ENCODE data around the gene MYL12B. TPM values are rescaled to one million over a fixed set of nuclear protein-coding genes. Genes with fewer than 3 reads are reported as not detected.

Gene MYL12B
- total RNA-seq, 4 donors from 2014 or later = 362 to 430 (median 386) TPM

- peaks cover 0 to 5% (median 0%) of the 10 kb centered on the region in 3 donors for H3K4me1 ChIP-seq
- intact Hi-C loops (cut with DNase I) = no loop called here
- H3K36me3 ChIP-seq = no peaks in the 10 kb centered on the region
- 91 to 96% methylated on average over 2 of the region's 2 CpGs for WGBS, 2 donors
- TF ChIP-seq POLR2A (IDR thresholded peaks at IDR 0.05) (no peak), CTCF (IDR thresholded peaks at IDR 0.05) (no peak)
- no peak for DNase-seq
- H3K27ac ChIP-seq = no peak overlapping the region
- no peak overlapping the region for H3K4me3 ChIP-seq
- no peaks in the 10 kb centered on the region for H3K27me3 ChIP-seq
- H3K9me3 ChIP-seq = no peaks in the 10 kb centered on the region
Measured at GRCh38 chr18:3235846-3236245, 26.1 kb upstream of the MYL12B start.

GRCh38 chr18:3236470-3236869 lies 25.5 kb upstream of the MYL12B start:
- intact Hi-C loops (cut with DNase I) = no loop called here
- Histone ChIP-seq H3K4me1 (peaks cover 0 to 5% (median 0%) of the 10 kb centered on the region in 3 donors), H3K36me3 (no peaks in the 10 kb centered on the region), H3K4me3 (no peak overlapping the region), H3K27me3 (no peaks in the 10 kb centered on the region), H3K9me3 (no peaks in the 10 kb centered on the region), H3K27ac (no peak overlapping the region)
- no peak for TF ChIP-seq CTCF (IDR thresholded peaks at IDR 0.05)
- TF ChIP-seq POLR2A (IDR thresholded peaks at IDR 0.05) = no peak
- 64 to 65% methylated on average over 4 of the region's 4 CpGs for WGBS, 2 donors
- DNase-seq = no peak

GRCh38 chr18:3238742-3239141 lies 23.2 kb upstream of the MYL12B start:
- TF ChIP-seq POLR2A (IDR thresholded peaks at IDR 0.05) = no peak
- TF ChIP-seq CTCF (IDR thresholded peaks at IDR 0.05) = no peak
- Histone ChIP-seq H3K27ac (no peak overlapping the region), H3K4me3 (no peak overlapping the region), H3K4me1 (peaks cover 0 to 5% (median 0%) of the 10 kb centered on the region in 3 donors), H3K9me3 (no peaks in the 10 kb centered on the region), H3K27me3 (no peaks in the 10 kb centered on the region), H3K36me3 (no peaks in the 10 kb centered on the region)
- WGBS, 2 donors = 87 to 89% methylated on average over 2 of the region's 2 CpGs
- intact Hi-C loops (cut with DNase I) = no loop called here
- DNase-seq = no peak

- 45 to 60% methylated on average over 1 of the region's 1 CpG for WGBS, 2 donors
- Histone ChIP-seq H3K4me3 (peak overlapping the region in 2 of 4 donors; percentile 93 to 100), H3K9me3 (no peaks in the 10 kb centered on the region), H3K27me3 (no peaks in the 10 kb centered on the region), H3K27ac (peak overlapping the region in 2 of 4 donors; percentile 100), H3K36me3 (peaks cover 0 to 8% (median 0%) of the 10 kb centered on the region in 3 donors), H3K4me1 (peaks cover 5 to 42% (median 16%) of the 10 kb centered on the region in 3 donors)
- intact Hi-C loops (cut with DNase I) = loop anchor here (10.0 kb wide), 1 partner anchor 90 kb away; no protein-coding TSS in a partner anchor
- TF ChIP-seq POLR2A (IDR thresholded peaks at IDR 0.05) = no peak
- no peak for TF ChIP-seq CTCF (IDR thresholded peaks at IDR 0.05)
- DNase-seq = no peak
Measured at GRCh38 chr18:3245185-3245564, 16.8 kb upstream of the MYL12B start.

- TF ChIP-seq POLR2A (IDR thresholded peaks at IDR 0.05) (peak in 1 of 4 donors; percentile 13), CTCF (IDR thresholded peaks at IDR 0.05) (peak; percentile 81 to 98 (median 94))
- no peaks in the 10 kb centered on the region for H3K9me3 ChIP-seq
- WGBS, 2 donors = 4 to 6% methylated on average over 24 to 28 of the region's 29 CpGs
- intact Hi-C loops (cut with DNase I) = loop anchor here (10.0 kb wide), 1 partner anchor 91 kb away; no protein-coding TSS in a partner anchor
- H3K4me1 ChIP-seq = peaks cover 5 to 51% (median 24%) of the 10 kb centered on the region in 3 donors
- peak overlapping the region; percentile 82 to 100 (median 95) for H3K4me3 ChIP-seq
- peak overlapping the region; percentile 99 to 100 (median 100) for H3K27ac ChIP-seq
- H3K36me3 ChIP-seq = peaks cover 0 to 8% (median 0%) of the 10 kb centered on the region in 3 donors
- no peaks in the 10 kb centered on the region for H3K27me3 ChIP-seq
- peak; percentile 42 for DNase-seq
Measured at GRCh38 chr18:3245853-3246634, 15.9 kb upstream of the MYL12B start.
